ENCODE data around the gene RAD51B.

RAD51B gene

DNA sequence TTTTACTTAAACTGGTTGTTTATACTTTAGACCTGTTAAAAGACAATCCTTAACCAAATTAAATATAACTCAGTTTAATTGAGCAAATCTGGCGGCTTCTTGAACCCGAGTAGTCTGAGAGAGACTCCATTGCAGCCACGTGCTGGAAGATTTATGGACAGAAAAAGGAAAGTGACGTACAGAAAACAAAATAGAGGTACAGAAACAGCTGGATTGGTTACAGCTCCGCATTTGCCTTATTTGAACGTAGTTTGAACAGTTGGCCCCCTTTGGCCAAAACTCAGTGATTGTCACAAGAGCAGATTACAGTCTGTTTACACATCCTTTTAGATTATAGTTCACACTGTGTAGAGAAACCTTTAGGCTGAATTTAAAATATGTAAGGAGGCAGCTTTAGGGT, 155.9 kb downstream of the RAD51B start:
- no peaks in the 10 kb centered on the region for H3K27me3 ChIP-seq (replicated peaks; ENCODE audit: insufficient read depth, low read length)
- no peaks in the 10 kb centered on the region for H3K36me3 ChIP-seq (replicated peaks; ENCODE audit: insufficient read depth, low read length)
- no peak for TF ChIP-seq EZH2 (optimal IDR thresholded peaks at IDR 0.05; ENCODE audit: low read depth, low read length)
- TF ChIP-seq EZH2phosphoT487 (IDR thresholded peaks at IDR 0.05; ENCODE audit: low read length): no peak
- TF ChIP-seq, protein P1, sequence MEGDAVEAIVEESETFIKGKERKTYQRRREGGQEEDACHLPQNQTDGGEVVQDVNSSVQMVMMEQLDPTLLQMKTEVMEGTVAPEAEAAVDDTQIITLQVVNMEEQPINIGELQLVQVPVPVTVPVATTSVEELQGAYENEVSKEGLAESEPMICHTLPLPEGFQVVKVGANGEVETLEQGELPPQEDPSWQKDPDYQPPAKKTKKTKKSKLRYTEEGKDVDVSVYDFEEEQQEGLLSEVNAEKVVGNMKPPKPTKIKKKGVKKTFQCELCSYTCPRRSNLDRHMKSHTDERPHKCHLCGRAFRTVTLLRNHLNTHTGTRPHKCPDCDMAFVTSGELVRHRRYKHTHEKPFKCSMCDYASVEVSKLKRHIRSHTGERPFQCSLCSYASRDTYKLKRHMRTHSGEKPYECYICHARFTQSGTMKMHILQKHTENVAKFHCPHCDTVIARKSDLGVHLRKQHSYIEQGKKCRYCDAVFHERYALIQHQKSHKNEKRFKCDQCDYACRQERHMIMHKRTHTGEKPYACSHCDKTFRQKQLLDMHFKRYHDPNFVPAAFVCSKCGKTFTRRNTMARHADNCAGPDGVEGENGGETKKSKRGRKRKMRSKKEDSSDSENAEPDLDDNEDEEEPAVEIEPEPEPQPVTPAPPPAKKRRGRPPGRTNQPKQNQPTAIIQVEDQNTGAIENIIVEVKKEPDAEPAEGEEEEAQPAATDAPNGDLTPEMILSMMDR (IDR thresholded peaks at IDR 0.05; ENCODE audit: low read length): no peak
- no peaks in the 10 kb centered on the region for H3K9me3 ChIP-seq (replicated peaks; ENCODE audit: insufficient read depth, low read length)
- no peak overlapping the region for H2AFZ ChIP-seq (ENCODE audit: low read length)
- H3F3A ChIP-seq (ENCODE audit: insufficient read depth, low read length): no peaks in the 10 kb centered on the region
- no peak for DNase-seq
- no peaks in the 10 kb centered on the region for H3K4me1 ChIP-seq (ENCODE audit: low read length)
- no peak overlapping the region for H3K27ac ChIP-seq (ENCODE audit: low read length)
- H3K79me2 ChIP-seq (ENCODE audit: low read length): no peaks in the 10 kb centered on the region
- H4K20me1 ChIP-seq (ENCODE audit: insufficient read depth, low read length): no peaks in the 10 kb centered on the region
- no peak overlapping the region for H3K4me3 ChIP-seq (ENCODE audit: low read length)
- no peak overlapping the region for H3K9ac ChIP-seq (ENCODE audit: low read length)
- no peaks in the 10 kb centered on the region for H3K9me2 ChIP-seq (replicated peaks; ENCODE audit: insufficient read depth, low read length)
- H3K4me2 ChIP-seq (ENCODE audit: low read depth, low read length): no peak overlapping the region

DNA sequence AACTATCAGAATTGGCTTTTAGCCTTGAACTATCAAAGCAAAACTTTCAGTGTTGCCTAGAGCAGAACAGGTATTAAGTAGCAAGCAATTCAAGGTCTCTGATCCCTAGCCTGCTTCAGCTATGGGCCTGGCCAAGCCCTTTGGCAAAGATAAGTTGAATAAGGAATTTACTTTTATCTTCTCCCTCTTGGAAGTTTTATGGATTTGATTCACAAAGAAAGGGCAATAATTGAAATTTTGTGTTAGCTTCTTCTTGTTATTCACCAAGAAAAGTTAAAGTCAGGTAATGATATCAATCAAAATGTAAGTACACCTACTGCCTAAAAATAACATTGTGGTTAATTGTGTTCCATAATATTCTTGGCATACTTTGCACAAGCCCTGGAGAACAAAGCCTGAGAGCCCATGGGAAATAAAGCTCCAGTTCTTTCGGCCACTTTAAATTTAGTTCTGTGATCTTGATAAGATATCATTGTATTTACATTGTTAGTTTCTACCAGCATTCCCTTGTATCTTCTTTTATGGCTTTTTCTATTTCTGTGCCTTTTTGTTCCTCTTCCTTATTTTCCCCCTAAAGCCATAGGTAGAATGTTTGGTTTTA, 158.0 kb downstream of the RAD51B start:
- H3K4me3 ChIP-seq (ENCODE audit: low read length): no peak overlapping the region
- H3K79me2 ChIP-seq (ENCODE audit: low read length): no peaks in the 10 kb centered on the region
- no peaks in the 10 kb centered on the region for H4K20me1 ChIP-seq (ENCODE audit: insufficient read depth, low read length)
- H3K9me3 ChIP-seq (replicated peaks; ENCODE audit: insufficient read depth, low read length): no peaks in the 10 kb centered on the region
- DNase-seq: no peak
- H3K4me1 ChIP-seq (ENCODE audit: low read length): no peaks in the 10 kb centered on the region
- H3K27me3 ChIP-seq (replicated peaks; ENCODE audit: insufficient read depth, low read length): no peaks in the 10 kb centered on the region
- no peak overlapping the region for H3K9ac ChIP-seq (ENCODE audit: low read length)
- no peak overlapping the region for H3K4me2 ChIP-seq (ENCODE audit: low read depth, low read length)
- no peaks in the 10 kb centered on the region for H3F3A ChIP-seq (ENCODE audit: insufficient read depth, low read length)
- H3K9me2 ChIP-seq (replicated peaks; ENCODE audit: insufficient read depth, low read length): no peaks in the 10 kb centered on the region
- H3K27ac ChIP-seq (ENCODE audit: low read length): no peak overlapping the region
- no peak overlapping the region for H2AFZ ChIP-seq (ENCODE audit: low read length)
- H3K36me3 ChIP-seq (replicated peaks; ENCODE audit: insufficient read depth, low read length): no peaks in the 10 kb centered on the region
- TF ChIP-seq, protein P1 (IDR thresholded peaks at IDR 0.05; ENCODE audit: low read length): no peak
- no peak for TF ChIP-seq EZH2 (optimal IDR thresholded peaks at IDR 0.05; ENCODE audit: low read depth, low read length)
- no peak for TF ChIP-seq EZH2phosphoT487 (IDR thresholded peaks at IDR 0.05; ENCODE audit: low read length)

DNA sequence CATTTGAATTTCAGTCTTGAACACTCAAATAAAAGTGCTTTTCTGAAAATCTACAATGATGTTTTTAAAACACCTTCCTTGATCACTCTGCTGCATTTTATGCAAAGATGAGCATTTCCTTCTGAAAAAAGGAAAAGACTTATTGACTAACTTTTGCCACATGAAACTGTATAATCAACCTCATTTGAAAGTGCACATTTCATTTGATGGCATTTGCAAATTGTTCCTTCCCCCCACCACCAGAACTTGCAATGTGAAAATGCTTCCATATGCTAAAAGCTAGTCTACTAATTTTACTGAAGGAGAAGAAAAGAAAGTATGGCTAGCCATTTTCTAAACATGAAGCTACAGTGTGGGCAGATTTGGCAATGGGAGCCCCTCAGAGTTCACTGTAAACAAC, 159.2 kb downstream of the RAD51B start:
- Histone ChIP-seq H3K9me3 (replicated peaks; ENCODE audit: insufficient read depth, low read length) (no peaks in the 10 kb centered on the region), H3K4me3 (ENCODE audit: low read length) (no peak overlapping the region), H3K36me3 (replicated peaks; ENCODE audit: insufficient read depth, low read length) (no peaks in the 10 kb centered on the region), H2AFZ (ENCODE audit: low read length) (no peak overlapping the region), H3K27ac (ENCODE audit: low read length) (no peak overlapping the region), H4K20me1 (ENCODE audit: insufficient read depth, low read length) (no peaks in the 10 kb centered on the region), H3K79me2 (ENCODE audit: low read length) (no peaks in the 10 kb centered on the region), H3K27me3 (replicated peaks; ENCODE audit: insufficient read depth, low read length) (no peaks in the 10 kb centered on the region), H3K4me2 (ENCODE audit: low read depth, low read length) (no peak overlapping the region), H3K9me2 (replicated peaks; ENCODE audit: insufficient read depth, low read length) (no peaks in the 10 kb centered on the region), H3K9ac (ENCODE audit: low read length) (no peak overlapping the region), H3K4me1 (ENCODE audit: low read length) (no peaks in the 10 kb centered on the region), H3F3A (ENCODE audit: insufficient read depth, low read length) (no peaks in the 10 kb centered on the region)
- no peak for TF ChIP-seq EZH2 (optimal IDR thresholded peaks at IDR 0.05; ENCODE audit: low read depth, low read length)
- TF ChIP-seq, protein P1 (IDR thresholded peaks at IDR 0.05; ENCODE audit: low read length): no peak
- no peak for TF ChIP-seq EZH2phosphoT487 (IDR thresholded peaks at IDR 0.05; ENCODE audit: low read length)
- no peak for DNase-seq
